HepG2 (cell line): ENCODE results near the gene PLA2G4C. TPM values are rescaled to one million over a fixed set of nuclear protein-coding genes. Genes with fewer than 3 reads are reported as not detected.

Source experiments
- ARID5B ChIP-seq: IDR thresholded peaks from 2 replicates; pipeline ENCODE4 v1.4.0; 2020; ENCODE audit warnings: mild to moderate bottlenecking, missing genetic modification reagents
- ASH2L ChIP-seq: fragments of 300-600, 200-600 bp; sonication (generic); IDR thresholded peaks from 2 replicates; pipeline ENCODE4 v1.7.0; 2017; ENCODE audit warnings: low read depth, mild to moderate bottlenecking, moderate library complexity, mixed read lengths, low read length; ENCODE audit not compliant: insufficient read length
- CTCF ChIP-seq: sonication (generic); formaldehyde crosslinking; IDR thresholded peaks from 2 replicates; pipeline ENCODE4 v1.5.0; 2020; ENCODE audit warnings: mild to moderate bottlenecking, missing genetic modification reagents, moderate library complexity
- ERF ChIP-seq: IDR thresholded peaks from 2 replicates; pipeline ENCODE4 v1.6.1; 2018; ENCODE audit warnings: missing biosample characterization, missing genetic modification reagents
- GATAD2A ChIP-seq: IDR thresholded peaks from 2 replicates; pipeline ENCODE4 v1.6.1; 2016
- SRF ChIP-seq: IDR thresholded peaks from 2 replicates; pipeline ENCODE4 v1.6.1; 2011; ENCODE audit warnings: mild to moderate bottlenecking, low read depth, low read length, moderate library complexity
- ZBTB7B ChIP-seq: sonication (generic); formaldehyde crosslinking; IDR thresholded peaks from 2 replicates; pipeline ENCODE4 v1.4.0; 2020; ENCODE audit warnings: missing genetic modification reagents
- ZNF121 ChIP-seq: sonication (generic); formaldehyde crosslinking; IDR thresholded peaks from 2 replicates; pipeline ENCODE4 v1.5.0; 2020; ENCODE audit warnings: mild to moderate bottlenecking, missing genetic modification reagents
- ZNF567 ChIP-seq: sonication (generic); formaldehyde crosslinking; IDR thresholded peaks from 2 replicates; pipeline ENCODE4 v1.8.1; 2023; ENCODE audit warnings: mild to moderate bottlenecking, missing genetic modification reagents, borderline replicate concordance
- polyA plus RNA-seq, 8 experiments: library from polyadenylated mRNA; depleted of rRNA in 3 of 8; stranded (reverse) in 7 of 8; unstranded in 1 of 8; fragments of >200 nt; fragmentation: Illumina TruSeq in 4 of 8; extraction: Trizol in 4 of 8; gene quantifications; 2 replicates each; pipeline versions ENCODE4 v1.2.1 to v1.2.3, GENCODE V29; 2011 to 2016; ENCODE audit warnings: low read depth in 4 of 8, missing spikeins in 1 of 8, mixed read lengths in 1 of 8; ENCODE audit not compliant: insufficient read depth in 1 of 8
- total RNA-seq, 5 experiments: library from RNA; depleted of rRNA; stranded (reverse); fragments of >200 nt; fragmentation: Illumina TruSeq; extraction: Trizol; gene quantifications; 2 replicates each; pipeline ENCODE4 v1.2.3, GENCODE V29; 2016; ENCODE audit warnings: low read depth in 1 of 5

The PLA2G4C gene
- total and polyA plus RNA-seq, 2 of the 13 experiments (the other 11 are each of a cell fraction or from before 2014, with no cell fraction given), result 1.6 to 1.7 TPM

GRCh38 chr19:48102870-48103751, 7.5 kb downstream of the PLA2G4C start (continued):
- TF ChIP-seq CTCF (CRISPR knock-in tag) (peak; percentile 79), SRF (peak; percentile 86; the same call in 1 of the 2 replicates), GATAD2A (CRISPR knock-in tag) (0 out of 2 replicates have a peak, but pooled peaks have one; percentile 12), ZNF121 (CRISPR knock-in tag) (peak; percentile 92), ERF (CRISPR knock-in tag) (peak; percentile 44; the same call in 1 of the 2 replicates), ZNF567 (CRISPR knock-in tag) (0 out of 2 replicates have a peak, but pooled peaks have one; percentile 72), ZBTB7B (CRISPR knock-in tag) (0 out of 2 replicates have a peak, but pooled peaks have one; percentile 28), ARID5B (CRISPR knock-in tag) (peak; percentile 25; the same call in 1 of the 2 replicates), ASH2L (no peak)
